Measurements from ENCODE around the gene C5orf15.
A peak's percentile ranks its signal among the peaks of the same experiment; 100 is the strongest.
"Not testable (repeated sequence)": the region's sequence is repeated elsewhere in the genome, so short reads cannot be mapped to it uniquely, and the experiment has no call there.

The C5orf15 gene

DNA sequence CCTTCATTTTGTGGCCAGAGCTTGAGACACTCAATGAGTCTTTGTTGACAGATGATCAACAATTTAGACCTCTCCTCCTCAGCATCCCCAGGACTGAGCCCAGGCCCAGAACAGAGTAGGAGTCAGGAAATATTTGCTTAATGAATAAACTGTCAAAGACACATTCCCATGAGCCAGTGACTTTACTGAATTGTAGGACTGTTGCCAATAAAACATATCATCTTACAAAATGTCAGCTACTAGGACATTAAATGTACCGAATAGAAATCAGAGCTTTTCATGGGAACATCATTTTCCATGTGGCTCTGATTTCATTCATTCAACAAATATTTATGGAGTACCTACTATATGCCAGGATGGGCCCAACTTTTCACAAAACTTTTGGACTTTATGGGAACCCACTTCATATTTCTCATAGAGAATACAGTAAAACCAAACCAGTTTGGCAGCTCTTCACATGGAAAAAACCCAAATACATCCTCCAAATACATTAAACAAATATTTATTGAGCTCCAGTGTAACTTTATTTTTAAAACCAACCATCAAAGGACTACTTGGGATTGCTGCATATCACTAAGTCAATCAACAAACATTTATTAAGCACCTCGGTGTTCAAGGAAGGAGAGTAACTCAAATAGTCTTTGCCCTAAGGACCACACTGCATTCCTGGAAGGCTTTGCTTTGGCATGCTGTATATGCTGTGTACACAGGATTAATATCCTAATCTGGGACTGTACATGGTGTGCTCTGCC, 24.9 kb upstream of the C5orf15 start:
- DNase-seq: peak; percentile 75

DNA sequence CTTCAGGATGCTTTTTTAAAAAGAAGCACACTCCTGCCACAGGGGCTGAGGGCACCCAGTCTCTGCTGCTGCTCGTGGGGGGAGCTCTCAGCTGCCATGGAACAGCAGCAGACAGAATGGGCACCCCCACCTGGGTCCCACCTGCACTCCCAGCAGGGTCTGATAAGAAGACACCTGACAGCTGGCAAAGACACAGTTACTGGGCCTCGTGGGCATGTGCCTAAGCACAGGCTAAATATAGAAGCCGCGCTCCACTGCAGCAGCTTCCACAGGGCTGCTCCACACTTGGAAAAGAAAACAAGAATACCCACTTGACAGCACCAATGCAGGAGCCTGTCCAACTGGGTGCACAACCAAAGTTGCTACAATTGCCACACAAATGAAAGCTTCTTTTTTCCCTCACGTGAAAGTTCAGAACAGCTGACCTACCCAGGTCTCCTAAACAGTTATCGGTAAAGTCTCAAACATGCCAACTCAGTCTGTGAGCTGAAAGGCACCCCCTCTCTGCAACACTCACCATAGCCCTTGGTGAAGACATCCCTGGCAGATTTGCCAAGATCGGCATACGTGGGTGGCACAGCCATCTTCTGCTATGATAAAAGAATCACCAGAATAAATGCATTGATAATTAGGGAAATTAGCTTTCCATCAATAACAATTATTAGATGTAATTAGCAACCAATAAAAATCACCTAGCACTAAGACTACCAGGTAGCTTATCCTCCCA, 24.2 kb upstream of the C5orf15 start:
- DNase-seq: no peak

DNA sequence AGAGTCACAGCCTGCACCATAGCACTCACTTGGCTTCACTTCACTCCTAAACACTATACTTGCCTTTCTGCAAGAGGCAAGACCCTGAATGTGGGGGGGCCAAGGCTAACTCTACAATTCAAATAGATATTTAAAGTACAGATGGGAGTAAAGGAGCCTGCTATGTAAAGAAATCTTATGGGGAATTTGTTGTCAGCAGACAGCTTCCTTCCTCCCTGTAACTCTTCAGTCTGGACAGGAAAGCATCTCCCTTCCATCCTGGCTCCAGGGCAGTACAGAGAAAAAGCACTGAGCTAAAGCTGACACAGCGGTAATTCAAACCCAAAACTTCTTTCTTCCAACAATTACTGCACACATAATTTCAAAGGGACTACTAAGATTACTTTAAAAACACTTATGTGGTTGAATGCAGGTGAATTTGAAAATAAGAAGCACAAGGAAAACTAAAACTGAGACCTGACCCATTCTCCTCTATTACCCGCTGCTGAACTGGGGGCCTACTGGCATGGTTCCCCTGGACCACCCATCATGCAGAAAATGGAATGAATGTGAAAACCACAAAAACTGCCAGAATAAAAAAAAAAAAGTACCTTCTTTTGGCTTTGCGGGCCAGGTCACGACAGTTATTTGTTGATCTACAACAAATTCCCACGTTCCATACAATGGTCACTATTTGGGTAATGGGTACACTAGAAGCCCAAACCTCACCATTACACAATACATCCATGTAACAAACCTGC, 22.9 kb upstream of the C5orf15 start:
- DNase-seq: no peak

DNA sequence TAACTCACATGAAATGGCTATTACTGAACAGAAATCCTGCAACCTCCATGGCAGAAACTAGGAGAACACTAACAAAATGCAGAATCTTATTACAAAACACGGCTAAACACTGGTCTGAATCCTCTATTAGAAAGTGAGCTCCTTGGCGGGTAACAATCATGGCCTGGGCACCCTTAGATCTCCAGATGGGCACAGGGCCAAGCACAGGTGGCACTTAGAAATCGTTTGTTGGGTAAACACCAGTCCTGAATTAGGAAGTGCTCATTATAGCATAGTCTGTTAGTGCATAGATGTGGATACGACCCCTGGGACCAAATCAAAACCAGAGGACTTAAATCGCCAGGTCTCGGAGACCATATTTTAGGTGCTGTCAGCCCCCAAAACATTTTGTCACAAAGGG, 22.0 kb upstream of the C5orf15 start:
- DNase-seq: no peak

DNA sequence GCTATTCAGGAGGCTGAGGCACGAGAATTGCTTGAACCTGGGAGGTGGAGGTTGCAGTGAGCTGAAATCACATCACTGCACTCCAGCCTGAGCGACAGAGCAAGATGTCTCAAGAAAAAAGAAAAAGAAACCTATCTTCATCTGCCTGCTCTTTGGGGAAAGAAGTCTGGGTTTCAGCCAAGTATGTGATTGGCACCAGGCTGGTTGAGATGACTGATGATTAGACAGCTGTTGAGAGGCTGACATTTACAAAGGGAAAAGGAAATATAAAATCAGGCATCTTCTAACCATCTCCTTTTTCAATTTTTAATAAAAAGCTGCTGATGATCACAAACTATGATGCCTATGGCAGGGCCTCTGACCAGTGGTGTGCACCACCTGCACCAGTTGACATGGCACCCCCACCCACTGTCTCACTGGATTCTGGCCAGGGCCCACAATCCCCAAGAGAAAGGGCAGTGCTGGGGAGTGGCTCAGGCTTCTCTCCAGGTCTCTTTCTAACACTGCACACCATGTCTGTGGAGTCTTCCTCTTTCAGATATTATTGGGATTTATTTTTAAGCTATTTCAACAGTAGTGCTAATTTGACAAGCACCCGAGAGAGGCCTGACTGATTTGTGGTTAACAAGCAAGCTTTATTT, 17.2 kb upstream of the C5orf15 start:
- no peak for DNase-seq

DNA sequence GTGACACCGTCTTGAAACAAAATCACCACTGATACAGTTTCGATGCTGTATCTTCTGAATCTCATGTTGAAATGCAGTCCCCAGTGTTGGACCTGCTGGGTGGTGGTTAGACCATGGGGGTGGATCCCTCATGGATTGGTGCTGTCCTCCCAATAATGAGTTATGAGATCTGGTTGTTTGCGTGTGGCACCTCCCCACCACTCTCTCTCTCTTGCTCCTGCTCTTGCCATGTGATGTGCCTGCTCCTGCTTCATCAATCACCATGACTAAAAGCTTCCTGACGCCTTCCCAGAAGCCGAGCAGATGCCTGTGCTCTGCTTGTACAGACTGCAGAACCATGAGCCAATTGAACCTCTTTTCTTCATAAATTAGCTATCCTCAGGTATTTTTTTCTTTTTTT, 15.2 kb upstream of the C5orf15 start:
- no peak for DNase-seq

DNA sequence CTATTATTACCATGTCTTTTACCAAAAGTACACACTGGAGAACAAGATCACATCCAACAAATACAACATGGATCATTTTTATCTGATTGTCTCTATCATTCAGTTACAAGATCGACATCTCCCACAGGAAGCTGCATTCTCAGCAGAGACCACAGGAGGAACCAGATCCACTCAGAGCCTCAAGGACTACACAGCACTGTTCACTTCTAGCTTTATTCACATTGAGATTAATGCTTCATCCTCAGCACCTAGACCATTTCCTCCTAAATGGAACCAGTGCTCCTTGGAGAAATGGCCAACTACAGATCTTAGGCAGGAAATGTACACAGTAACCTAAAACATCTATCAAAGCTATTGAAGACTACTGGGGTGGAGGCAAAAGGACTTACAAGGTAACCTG, 13.3 kb upstream of the C5orf15 start:
- no peak for DNase-seq

DNA sequence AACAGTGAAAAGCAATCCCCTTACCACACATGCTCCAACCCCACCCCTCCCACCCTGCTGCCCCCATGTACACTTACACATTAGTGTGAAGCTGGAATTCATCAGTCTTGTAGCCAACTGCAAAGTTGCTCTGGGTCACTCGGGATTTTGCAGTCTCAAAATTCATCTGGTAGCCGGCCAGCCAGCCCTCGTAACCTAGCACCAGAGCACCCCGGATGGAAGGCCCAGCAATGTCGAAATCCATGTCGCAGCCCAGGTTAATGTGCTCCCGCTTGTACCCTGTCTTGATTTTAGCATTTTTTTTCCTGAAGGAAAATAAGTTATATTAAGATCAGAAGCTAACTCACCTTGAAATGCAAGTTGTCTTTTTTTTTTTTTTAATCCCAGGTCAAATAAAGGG, 12.2 kb upstream of the C5orf15 start:
- DNase-seq: no peak

DNA sequence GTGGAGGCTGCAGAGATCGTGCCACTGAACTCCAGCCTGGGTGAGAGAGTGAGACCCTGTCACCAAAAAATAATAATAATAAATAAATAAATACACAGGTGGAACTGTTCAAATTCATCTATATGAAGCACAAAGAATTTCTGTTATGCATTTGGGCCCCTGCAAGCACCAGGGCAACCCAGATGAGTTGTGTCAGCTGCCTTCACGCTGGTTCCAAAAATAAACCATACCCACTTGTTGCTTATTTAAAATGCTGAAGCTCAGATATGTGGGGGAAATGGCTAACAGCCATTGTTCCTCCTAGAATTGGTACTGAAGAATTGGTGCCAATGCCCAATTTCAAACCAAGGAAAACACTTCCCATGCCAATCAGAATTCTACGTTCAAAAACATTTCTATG, 10.5 kb upstream of the C5orf15 start:
- no peak for DNase-seq

DNA sequence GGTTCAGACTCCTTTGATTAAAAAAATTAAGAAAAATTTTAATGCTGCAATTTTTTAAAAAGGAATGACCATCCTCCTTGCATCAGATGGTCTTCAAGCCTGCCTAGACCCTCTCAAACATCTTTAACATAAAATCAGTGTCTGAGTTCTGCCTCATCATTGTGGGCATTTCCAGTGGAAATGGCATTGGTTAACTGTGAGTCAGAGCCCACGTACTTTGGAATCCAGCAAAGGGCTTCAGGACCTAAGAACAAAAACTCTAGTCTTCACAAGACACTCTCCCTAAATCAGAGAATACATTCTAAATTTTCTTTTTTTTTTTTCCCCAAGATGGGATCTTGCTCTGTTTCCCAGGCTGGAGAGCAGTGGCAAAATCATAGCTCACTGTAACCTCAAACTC, 9.4 kb upstream of the C5orf15 start:
- peak; percentile 40 for DNase-seq

DNA sequence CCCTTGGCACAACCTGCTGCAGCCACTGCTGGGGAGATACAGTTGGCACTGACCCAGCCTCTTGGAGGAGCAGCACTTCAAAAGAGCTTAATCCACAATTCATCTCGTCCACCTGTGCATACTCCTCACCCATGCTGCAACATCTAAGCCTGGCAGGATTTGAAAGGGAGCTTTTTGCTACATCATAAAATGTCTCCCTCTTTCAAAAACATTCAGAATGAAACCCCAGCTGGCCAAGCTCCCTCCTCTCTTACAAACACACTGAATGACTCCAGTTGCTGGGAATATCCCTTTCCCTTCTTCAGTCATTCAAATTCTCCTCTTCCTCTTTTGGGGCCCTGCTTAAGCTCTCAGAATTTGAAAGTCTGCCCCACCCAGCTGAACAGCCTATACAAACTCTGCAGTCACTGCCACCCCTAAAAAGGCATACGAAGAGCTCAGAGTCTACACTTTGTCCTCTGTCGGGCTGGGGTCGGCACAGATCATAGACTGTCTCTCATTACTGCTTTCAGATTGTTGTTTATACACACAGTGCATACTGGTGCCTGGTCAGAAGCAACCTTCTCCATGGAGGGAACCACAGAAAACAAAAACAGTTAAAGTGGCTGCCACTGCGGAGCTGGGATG, 8.8 kb upstream of the C5orf15 start:
- no peak for DNase-seq

DNA sequence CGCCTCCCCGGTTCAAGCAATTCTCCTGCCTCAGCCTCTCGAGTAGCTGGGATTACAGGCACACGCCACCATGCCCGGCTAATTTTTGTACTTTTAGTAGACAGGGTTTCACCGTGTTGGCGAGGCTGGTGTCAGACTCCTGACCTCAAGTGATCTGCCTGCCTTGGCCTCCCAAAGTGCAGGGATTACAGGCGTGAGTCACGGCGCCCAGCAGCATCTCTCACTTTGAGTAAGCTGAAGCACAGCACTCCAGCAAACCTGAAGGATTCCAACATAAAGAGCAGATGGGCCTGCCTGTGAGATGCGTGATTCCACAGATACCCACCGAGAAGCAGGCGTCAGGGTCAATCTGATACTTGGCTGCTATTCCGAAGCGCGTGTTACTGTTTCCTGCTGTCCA, 7.1 kb upstream of the C5orf15 start:
- not testable (repeated sequence) for DNase-seq

DNA sequence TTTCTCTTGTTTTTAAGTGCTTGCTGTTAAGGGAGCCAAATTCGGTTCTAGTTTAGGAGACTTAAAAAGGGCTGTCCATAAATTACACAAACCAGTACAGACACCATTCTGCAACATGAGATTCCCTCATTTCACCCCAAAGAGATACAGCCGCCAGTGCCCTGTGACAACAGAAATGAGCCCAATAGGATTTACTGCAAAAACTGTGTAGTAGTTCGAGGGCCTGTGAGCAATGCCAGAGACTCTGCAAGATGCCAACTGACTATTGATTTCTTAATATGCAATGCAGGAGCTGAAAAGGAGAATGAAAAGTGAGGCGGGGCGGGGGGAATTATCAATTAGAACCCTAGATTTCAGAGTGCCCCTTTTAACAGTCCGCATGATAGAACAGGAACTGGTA, 5.7 kb upstream of the C5orf15 start:
- DNase-seq: no peak

DNA sequence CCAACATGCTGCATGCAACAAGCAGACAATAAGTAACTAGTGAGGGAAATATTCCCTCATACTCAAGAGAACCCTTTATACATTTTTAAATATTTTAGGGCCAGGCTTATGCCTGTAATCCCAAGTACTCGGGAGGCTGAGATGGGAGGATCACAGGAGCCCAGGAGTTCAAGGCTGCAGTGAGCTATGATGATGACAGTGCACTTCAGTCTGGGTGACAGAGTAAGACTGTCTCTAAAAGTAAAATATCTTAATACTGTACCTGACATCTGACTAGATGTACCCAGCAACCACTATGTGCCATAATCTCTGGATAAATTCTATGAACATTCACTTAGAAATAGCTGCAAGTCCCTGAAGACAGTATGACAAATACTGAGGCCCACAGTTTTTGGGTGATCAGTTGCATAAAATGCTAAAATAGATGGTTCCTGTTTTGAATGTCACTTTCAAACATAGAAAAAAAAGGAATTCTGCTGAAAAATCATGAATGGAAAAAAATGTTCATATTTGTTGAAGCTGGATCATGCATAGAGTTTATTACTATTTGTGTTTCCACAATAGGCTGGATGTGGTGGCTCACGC, 2.0 kb upstream of the C5orf15 start:
- DNase-seq: no peak

DNA sequence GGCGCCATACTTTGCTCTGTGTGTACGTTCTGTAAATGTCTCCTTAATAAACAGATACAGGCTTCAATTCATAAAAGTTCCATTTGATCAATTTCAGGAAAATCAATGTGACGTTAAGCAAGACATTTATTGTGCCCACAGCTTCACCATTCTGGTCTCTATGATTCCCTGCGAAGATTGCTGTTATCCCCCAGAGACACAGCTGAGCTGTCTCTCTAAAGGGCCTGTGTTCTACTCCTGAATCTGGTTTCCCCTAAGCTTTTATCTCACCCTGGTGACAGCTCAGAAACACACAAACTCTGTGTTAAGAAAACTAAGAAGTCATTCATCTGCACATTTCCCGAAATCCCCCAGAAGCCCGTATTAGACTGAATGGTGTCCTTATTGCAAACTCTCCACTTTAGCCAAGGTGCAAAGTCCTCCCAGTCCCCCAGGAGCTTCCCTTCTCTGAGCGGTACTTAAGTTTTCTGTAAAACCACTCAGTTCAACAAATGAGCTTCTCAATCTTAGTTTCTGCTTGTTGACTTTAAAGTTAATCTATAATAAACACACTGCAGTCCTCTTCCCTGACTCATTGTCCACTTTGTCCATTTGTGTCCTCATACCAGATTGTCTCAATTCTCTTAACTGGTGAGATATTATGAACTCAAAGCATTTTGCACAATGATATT, 1.4 kb upstream of the C5orf15 start:
- DNase-seq: peak; percentile 79

DNA sequence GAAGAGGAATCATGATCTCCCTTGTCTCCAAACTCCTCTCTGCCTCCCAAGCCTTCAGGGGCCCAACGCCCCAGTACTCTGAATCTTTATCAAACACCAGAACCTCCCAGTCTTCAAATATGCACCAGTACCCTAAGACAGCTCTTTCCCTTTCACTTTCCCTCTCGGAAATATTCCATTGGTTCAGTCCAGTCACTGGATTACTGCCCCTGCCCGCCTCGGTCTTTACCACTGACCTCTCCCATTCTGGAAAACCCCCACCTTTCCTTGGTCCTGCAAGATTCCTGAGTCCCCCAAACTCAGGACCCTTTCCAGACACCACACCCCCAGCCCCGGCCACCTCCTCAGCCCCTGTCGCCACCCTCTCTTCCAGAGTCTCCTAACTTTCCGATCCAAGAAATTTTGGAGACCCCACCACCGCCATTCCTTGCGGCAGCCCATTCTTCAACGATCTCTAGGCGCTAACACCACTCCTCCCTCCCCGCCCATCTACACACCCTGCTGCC, 674 bp downstream of the C5orf15 start:
- peak; percentile 34 for DNase-seq

DNA sequence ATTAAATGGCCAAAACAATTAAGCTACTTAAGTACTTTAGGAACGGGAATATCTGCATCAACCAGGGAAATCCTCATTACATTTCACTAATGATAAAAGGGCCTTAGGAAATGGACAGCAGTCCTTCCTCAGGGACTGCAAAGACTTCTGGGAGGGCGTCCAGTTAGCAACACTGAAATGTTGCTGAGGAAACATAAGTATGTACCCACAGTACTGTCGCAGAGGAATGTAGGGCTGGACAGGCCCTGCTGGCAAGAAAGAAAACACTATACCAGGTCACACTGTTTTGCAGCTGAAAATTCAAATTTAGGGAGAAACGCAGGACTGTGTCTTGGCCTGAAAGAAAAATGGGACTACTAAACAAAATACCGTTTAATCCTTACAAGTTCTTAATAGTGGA, 1.3 kb downstream of the C5orf15 start:
- peak; percentile 13 for DNase-seq

DNA sequence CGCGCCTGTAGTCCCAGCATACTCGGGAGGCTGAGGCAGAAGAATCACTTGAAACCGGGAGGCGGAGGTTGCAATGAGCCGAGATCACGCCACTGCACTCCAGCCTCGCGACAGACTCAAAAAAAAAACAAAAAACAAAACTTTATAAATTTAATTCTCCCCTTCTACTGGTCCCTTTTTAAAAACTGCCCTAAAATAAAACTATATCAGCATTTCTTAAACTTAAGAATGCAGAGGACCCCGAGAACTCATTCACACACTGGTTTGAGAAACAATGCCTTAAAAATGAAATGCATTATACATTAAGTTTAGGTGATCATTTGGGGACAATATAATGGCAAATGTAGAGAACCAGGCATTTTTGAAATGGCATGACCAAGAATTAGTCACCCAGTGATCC, 2.3 kb downstream of the C5orf15 start:
- DNase-seq: no peak

DNA sequence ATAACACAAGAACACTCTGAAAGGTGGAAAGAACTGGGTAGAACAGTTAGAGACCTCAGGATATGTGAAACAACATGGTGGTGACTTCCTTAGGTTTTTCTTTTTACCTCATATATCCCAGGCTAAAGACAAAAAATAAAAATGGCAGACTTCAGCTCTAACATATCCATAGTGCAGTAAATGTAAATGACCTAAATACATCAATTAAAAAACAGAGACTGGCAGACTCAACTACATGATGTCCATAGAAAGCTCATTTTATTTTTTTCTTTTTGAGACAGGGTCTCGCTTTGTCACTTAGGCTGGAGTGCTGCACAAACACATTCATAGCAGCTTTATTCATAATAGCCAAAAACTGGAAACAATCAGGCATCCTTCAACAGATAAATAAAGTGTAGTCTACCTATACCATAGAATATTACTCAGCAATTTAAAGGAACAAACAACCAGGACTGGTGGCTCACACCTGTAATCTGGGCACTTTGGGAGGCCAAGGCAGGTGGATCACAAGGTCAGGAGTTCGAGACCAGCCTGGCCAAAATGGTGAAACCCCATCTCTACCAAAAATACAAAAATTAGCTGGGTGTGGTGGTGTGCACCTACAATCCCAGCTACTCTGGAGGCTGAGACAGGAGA, 4.8 kb downstream of the C5orf15 start:
- no peak for DNase-seq

DNA sequence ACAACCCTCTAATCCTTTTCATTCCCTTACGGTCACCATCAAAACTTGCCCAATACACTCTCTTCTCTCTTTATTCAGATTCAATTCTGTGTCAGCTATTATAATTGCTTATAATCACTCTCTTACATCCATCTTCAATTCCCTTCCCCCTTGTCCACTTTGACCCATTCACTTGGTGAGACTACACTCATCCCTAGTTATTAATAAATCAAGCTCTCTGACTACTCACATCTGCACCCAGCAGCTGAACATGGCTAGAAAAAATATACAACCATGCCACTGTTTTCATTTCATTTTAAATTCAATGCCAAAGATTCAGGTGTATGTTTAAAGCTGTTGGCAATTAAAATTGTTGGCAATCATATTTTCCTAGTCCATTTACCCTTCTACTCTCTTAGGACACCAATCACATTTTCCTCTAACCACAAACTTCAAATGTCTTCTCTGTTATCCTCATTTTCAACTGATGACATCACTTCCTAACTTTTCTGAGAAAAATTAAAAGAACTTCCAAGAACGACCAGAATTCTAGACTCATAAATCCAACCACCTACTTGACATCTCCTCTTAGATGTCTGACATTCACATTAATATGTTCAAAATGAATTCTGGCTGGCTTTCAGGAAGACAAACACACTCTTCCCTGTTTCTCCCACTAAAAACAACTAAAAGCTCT, 5.5 kb downstream of the C5orf15 start:
- peak; percentile 59 for DNase-seq

DNA sequence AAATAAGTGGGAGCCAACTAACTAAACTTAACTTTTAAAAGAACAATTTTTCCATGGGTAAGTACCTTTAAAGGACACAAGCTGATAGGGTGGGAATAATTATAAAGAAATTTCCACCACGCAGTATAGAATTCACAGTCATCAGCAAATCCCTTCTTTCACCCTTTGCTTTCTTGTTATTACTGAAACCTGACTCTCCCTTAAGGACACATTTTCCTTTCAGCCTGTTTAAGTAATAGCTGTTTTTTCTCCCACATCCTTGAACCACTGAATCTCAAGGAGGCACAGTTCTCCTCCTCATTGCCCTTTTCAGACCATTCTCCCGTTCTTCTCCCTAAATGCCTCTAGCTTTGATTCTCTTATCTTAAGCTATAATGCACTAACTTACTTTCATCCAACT, 6.3 kb downstream of the C5orf15 start:
- DNase-seq: no peak

Measured in kidney glomerular epithelial cell (primary cell).